H9 (cell line): Measurements from ENCODE around the gene PRRT2. TPM values are rescaled to one million over a fixed set of nuclear protein-coding genes. Genes with fewer than 3 reads are reported as not detected.

Source experiments
- DNase-seq: peaks from one replicate; pipeline ENCODE4 v3.0.0-alpha.2; 2017
- H2AFZ ChIP-seq: one replicate; pipeline ENCODE4 v1.6.1; 2013; ENCODE audit warnings: mild to moderate bottlenecking, low read length, control low read depth, moderate library complexity
- H2AK5ac ChIP-seq: 2 replicates; pipeline ENCODE4 v1.6.1; 2013; ENCODE audit warnings: low read length, control low read depth, mixed read lengths; ENCODE audit not compliant: insufficient read length
- H2BK120ac ChIP-seq: one replicate; pipeline ENCODE4 v1.6.1; 2013; ENCODE audit warnings: low read depth, mild to moderate bottlenecking, low read length, control low read depth, inconsistent platforms; ENCODE audit not compliant: poor library complexity, severe bottlenecking
- H2BK12ac ChIP-seq: 2 replicates; pipeline ENCODE4 v1.6.1; 2013; ENCODE audit warnings: low read length, control low read depth, mixed read lengths, low read depth; ENCODE audit not compliant: insufficient read length
- H2BK15ac ChIP-seq: 2 replicates; pipeline ENCODE4 v1.6.1; 2013; ENCODE audit warnings: low read depth, low read length, control low read depth
- H2BK20ac ChIP-seq: one replicate; pipeline ENCODE4 v1.6.1; 2013; ENCODE audit warnings: low read depth, mild to moderate bottlenecking, low read length, control low read depth, inconsistent platforms; ENCODE audit not compliant: poor library complexity, severe bottlenecking
- H2BK5ac ChIP-seq: 2 replicates; pipeline ENCODE4 v1.6.1; 2013; ENCODE audit warnings: low read length, control low read depth, mixed read lengths; ENCODE audit not compliant: insufficient read length
- H3K14ac ChIP-seq: 2 replicates; pipeline ENCODE4 v1.6.1; 2013; ENCODE audit warnings: low read length, control low read depth; ENCODE audit not compliant: insufficient read depth
- H3K18ac ChIP-seq: 2 replicates; pipeline ENCODE4 v1.6.1; 2013; ENCODE audit warnings: low read depth, mild to moderate bottlenecking, mixed read lengths, low read length, control low read depth; ENCODE audit not compliant: insufficient read length
- H3K23ac ChIP-seq: 2 replicates; pipeline ENCODE4 v1.6.1; 2013; ENCODE audit warnings: low read length, control low read depth, mixed read lengths, low read depth; ENCODE audit not compliant: insufficient read length
- H3K23me2 ChIP-seq: 2 replicates; pipeline ENCODE4 v1.6.1; 2013; ENCODE audit warnings: low read depth, mild to moderate bottlenecking, mixed read lengths, low read length, control low read depth; ENCODE audit not compliant: insufficient read length, poor library complexity, severe bottlenecking
- H3K27ac ChIP-seq: 2 replicates; pipeline ENCODE4 v1.5.1; 2013; ENCODE audit warnings: low read length, control low read depth, mixed read lengths, low read depth; ENCODE audit not compliant: insufficient read length
- H3K27me3 ChIP-seq: 2 replicates; pipeline ENCODE4 v1.6.1; 2013; ENCODE audit warnings: low read length, control low read depth, inconsistent platforms; ENCODE audit not compliant: insufficient read depth
- H3K4ac ChIP-seq: 2 replicates; pipeline ENCODE4 v1.6.1; 2013; ENCODE audit warnings: low read depth, mild to moderate bottlenecking, control low read depth, inconsistent platforms, low read length, moderate library complexity
- H3K4me1 ChIP-seq: 2 replicates; pipeline ENCODE4 v1.6.1; 2013; ENCODE audit warnings: low read length, control low read depth, inconsistent platforms; ENCODE audit not compliant: insufficient read depth
- H3K4me2 ChIP-seq: 2 replicates; pipeline ENCODE4 v1.6.1; 2013; ENCODE audit warnings: low read length, control low read depth, mixed read lengths; ENCODE audit not compliant: insufficient read length, insufficient read depth
- H3K56ac ChIP-seq: 2 replicates; pipeline ENCODE4 v1.6.1; 2013; ENCODE audit warnings: low read depth, mild to moderate bottlenecking, mixed read lengths, low read length, control low read depth; ENCODE audit not compliant: insufficient read length
- H3K79me1 ChIP-seq: 2 replicates; pipeline ENCODE4 v1.6.1; 2013; ENCODE audit warnings: low read depth, mild to moderate bottlenecking, moderate library complexity, low read length, control low read depth, inconsistent platforms; ENCODE audit not compliant: insufficient read depth, poor library complexity, severe bottlenecking
- H3K79me2 ChIP-seq: 2 replicates; pipeline ENCODE4 v1.6.1; 2013; ENCODE audit warnings: low read length, control low read depth, inconsistent platforms; ENCODE audit not compliant: insufficient read depth
- H3K9ac ChIP-seq: 2 replicates; pipeline ENCODE4 v1.6.1; 2013; ENCODE audit warnings: low read length, control low read depth, mixed read lengths; ENCODE audit not compliant: insufficient read length; ENCODE audit errors: extremely low read depth
- H3K9me3 ChIP-seq: one replicate; pipeline ENCODE4 v1.6.1; 2013; ENCODE audit warnings: low read depth, low read length, inconsistent platforms; ENCODE audit not compliant: control insufficient read depth
- H3T11ph ChIP-seq: one replicate; pipeline ENCODE4 v1.6.1; 2013; ENCODE audit warnings: mild to moderate bottlenecking, low read length, control low read depth, inconsistent platforms
- H4K20me1 ChIP-seq: one replicate; pipeline ENCODE4 v1.6.1; 2013; ENCODE audit not compliant: control insufficient read depth, insufficient read length, insufficient read depth
- H4K5ac ChIP-seq: 2 replicates; pipeline ENCODE4 v1.6.1; 2013; ENCODE audit warnings: low read depth, mild to moderate bottlenecking, mixed read lengths, low read length, control low read depth; ENCODE audit not compliant: insufficient read length
- H4K8ac ChIP-seq: replicated peaks from 2 replicates; pipeline ENCODE4 v1.6.1; 2013; ENCODE audit warnings: low read length, control low read depth, mixed read lengths, low read depth; ENCODE audit not compliant: insufficient read length
- H4K91ac ChIP-seq: 2 replicates; pipeline ENCODE4 v1.6.1; 2013; ENCODE audit warnings: low read depth, mild to moderate bottlenecking, moderate library complexity, mixed read lengths, low read length, control low read depth; ENCODE audit not compliant: insufficient read length
- H3K27ac Mint-ChIP-seq, 3 experiments: 2 replicates in 2 of 3; 3 replicates in 1 of 3; pipeline ENCODE4 v1.8.0; 2020 to 2021; ENCODE audit warnings: mixed read lengths in 3 of 3, mild to moderate bottlenecking in 1 of 3, moderate library complexity in 1 of 3
- H3K27me3 Mint-ChIP-seq: 2 replicates; pipeline ENCODE4 v1.8.0; 2021; ENCODE audit warnings: low read depth, mild to moderate bottlenecking, moderate library complexity, mixed read lengths
- H3K36me3 Mint-ChIP-seq, 3 experiments: 2 replicates in 2 of 3; 3 replicates in 1 of 3; pipeline ENCODE4 v1.8.0; 2020 to 2021; ENCODE audit warnings: low read depth in 3 of 3, mixed read lengths in 3 of 3; ENCODE audit not compliant: insufficient read depth in 1 of 3
- H3K4me1 Mint-ChIP-seq, 2 experiments: 2 replicates each; pipeline ENCODE4 v1.8.0; 2020; ENCODE audit warnings: mixed read lengths in 2 of 2
- H3K4me3 Mint-ChIP-seq, 2 experiments: 2 replicates in 1 of 2; 3 replicates in 1 of 2; pipeline ENCODE4 v1.8.0; 2020 to 2021; ENCODE audit warnings: mild to moderate bottlenecking in 2 of 2, mixed read lengths in 2 of 2, moderate library complexity in 1 of 2
- H3K9me3 Mint-ChIP-seq, 2 experiments: 2 replicates in 1 of 2; 3 replicates in 1 of 2; pipeline ENCODE4 v1.8.0; 2020; ENCODE audit warnings: mild to moderate bottlenecking in 2 of 2, mixed read lengths in 2 of 2, moderate library complexity in 1 of 2
- CTCF ChIP-seq: fragments of 200-600 bp; sonication (generic); conservative IDR thresholded peaks from 3 replicates; pipeline ENCODE4 v1.8.0; 2021; ENCODE audit warnings: antibody characterized with exemption, mild to moderate bottlenecking
- WGBS: extraction: QIAGEN DNeasy Blood & Tissue Kit; methylation state at CpG from one replicate; pipeline ENCODE4 v1.1.7; 2013; ENCODE audit warnings: missing lambda C conversion rate, low lambda C conversion rate, mixed read lengths; ENCODE audit not compliant: insufficient read length; ENCODE audit errors: extremely low coverage; 5-methylcytosine and 5-hydroxymethylcytosine counted together
- total RNA-seq: library from RNA; stranded (reverse); gene quantifications from 2 replicates; pipeline ENCODE4 v1.2.1, GENCODE V29; 2021

PRRT2 gene
- total RNA-seq, 1 experiment from 2014 or later: 14.6 TPM

GRCh38 chr16:29790183-29790948 lies 21.6 kb upstream of the PRRT2 start, which contains the start of gene KIF22:
KIF22 (plus strand) TSS chr16:29790751; CDS start chr16:29790760, 9 bp downstream.
- H2AFZ ChIP-seq: no peak within 1 kb of the TSS
- H2BK15ac ChIP-seq: no peak within 1 kb of the TSS
- H3K9me3 ChIP-seq: no peaks in the 10 kb centered on the region
- Mint-ChIP-seq H3K9me3 (no peaks in the 10 kb centered on the region), H3K4me3 (peak within 1 kb of the TSS; percentile 97 to 98), H3K4me1 (peaks cover 25 to 29% of the 10 kb centered on the region in 2 experiments), H3K27me3 (peaks cover 8% of the 10 kb centered on the region), H3K36me3 (peaks cover 14 to 33% (median 22%) of the 10 kb centered on the region in 3 experiments), H3K27ac (peak within 1 kb of the TSS; percentile 95 to 100 (median 96))
- peak; percentile 77 for TF ChIP-seq CTCF
- H3K9ac ChIP-seq: peak within 1 kb of the TSS; percentile 73
- H4K20me1 ChIP-seq: no peaks in the 10 kb centered on the region
- no peak within 1 kb of the TSS for H2BK20ac ChIP-seq
- peak within 1 kb of the TSS; percentile 80 for H3K18ac ChIP-seq
- H2BK120ac ChIP-seq: no peak within 1 kb of the TSS
- peaks cover 36% of the 10 kb centered on the region for H3K79me2 ChIP-seq
- H3K4me2 ChIP-seq: peak within 1 kb of the TSS; percentile 71
- H3K4ac ChIP-seq: no peak within 1 kb of the TSS
- H2AK5ac ChIP-seq: no peak within 1 kb of the TSS
- DNase-seq: peak; percentile 99
- no peak within 1 kb of the TSS for H4K8ac ChIP-seq
- H2BK12ac ChIP-seq: no peak within 1 kb of the TSS
- H3K27me3 ChIP-seq: no peaks in the 10 kb centered on the region
- no peak within 1 kb of the TSS for H4K91ac ChIP-seq
- WGBS: no CpG with 5 or more reads among the region's 67 CpGs
- no peak within 1 kb of the TSS for H3K56ac ChIP-seq
- H2BK5ac ChIP-seq: no peak within 1 kb of the TSS
- no peaks in the 10 kb centered on the region; the same call in 1 of the 2 replicates for H3K4me1 ChIP-seq
- H3K79me1 ChIP-seq: peaks cover 7% of the 10 kb centered on the region
- H3K14ac ChIP-seq: peak within 1 kb of the TSS; percentile 81
- H3K27ac ChIP-seq: no peak within 1 kb of the TSS
- peaks cover 5% of the 10 kb centered on the region for H3K23me2 ChIP-seq
- no peak within 1 kb of the TSS for H3K23ac ChIP-seq
- peak within 1 kb of the TSS; percentile 30 for H4K5ac ChIP-seq
- H3T11ph ChIP-seq: no peak within 1 kb of the TSS
